Hepatocyte (in vitro differentiated cells): Measurements from ENCODE around the gene STK33.

Source experiments
- EZH2 ChIP-seq: fragments of 200-600 bp; sonication (generic); IDR thresholded peaks from 2 replicates; pipeline ENCODE4 v1.6.1; 2016; ENCODE audit warnings: antibody characterized with exemption, mild to moderate bottlenecking, borderline replicate concordance
- TF ChIP-seq, protein P1 (sequence below): fragments of 200-600 bp; sonication (generic); IDR thresholded peaks from 2 replicates; pipeline ENCODE4 v1.5.1; 2016; ENCODE audit warnings: antibody characterized with exemption, mild to moderate bottlenecking; ENCODE audit not compliant: poor library complexity

DNA sequence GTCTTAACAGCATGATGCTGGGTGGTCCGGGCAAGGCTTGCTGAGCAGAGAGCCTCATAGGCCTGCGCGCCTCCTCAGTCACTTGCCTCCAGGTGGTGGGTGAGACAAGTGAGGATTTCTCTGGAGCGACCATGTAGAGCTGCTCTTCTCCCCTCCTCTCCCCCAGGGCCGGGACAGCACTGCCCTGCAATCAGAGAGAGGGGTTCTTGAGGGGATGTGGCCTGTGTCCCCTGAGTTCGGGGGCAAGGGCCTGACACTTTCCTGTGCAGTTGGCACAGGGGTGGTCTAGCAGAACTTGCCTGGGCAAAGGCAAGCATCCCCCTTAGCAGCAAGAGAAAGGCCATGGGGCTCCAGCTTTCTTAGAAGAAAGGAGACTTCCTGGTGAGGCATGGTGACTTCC, 234.5 kb downstream of the STK33 start:
- TF ChIP-seq EZH2: no peak
- TF ChIP-seq, protein P1, sequence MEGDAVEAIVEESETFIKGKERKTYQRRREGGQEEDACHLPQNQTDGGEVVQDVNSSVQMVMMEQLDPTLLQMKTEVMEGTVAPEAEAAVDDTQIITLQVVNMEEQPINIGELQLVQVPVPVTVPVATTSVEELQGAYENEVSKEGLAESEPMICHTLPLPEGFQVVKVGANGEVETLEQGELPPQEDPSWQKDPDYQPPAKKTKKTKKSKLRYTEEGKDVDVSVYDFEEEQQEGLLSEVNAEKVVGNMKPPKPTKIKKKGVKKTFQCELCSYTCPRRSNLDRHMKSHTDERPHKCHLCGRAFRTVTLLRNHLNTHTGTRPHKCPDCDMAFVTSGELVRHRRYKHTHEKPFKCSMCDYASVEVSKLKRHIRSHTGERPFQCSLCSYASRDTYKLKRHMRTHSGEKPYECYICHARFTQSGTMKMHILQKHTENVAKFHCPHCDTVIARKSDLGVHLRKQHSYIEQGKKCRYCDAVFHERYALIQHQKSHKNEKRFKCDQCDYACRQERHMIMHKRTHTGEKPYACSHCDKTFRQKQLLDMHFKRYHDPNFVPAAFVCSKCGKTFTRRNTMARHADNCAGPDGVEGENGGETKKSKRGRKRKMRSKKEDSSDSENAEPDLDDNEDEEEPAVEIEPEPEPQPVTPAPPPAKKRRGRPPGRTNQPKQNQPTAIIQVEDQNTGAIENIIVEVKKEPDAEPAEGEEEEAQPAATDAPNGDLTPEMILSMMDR: no peak
